CD4-positive, alpha-beta T cell treated with Interferon alpha-2 for 1 hour (primary cell): Measurements from ENCODE around the gene KCNJ12.
"Not testable (repeated sequence)": the region's sequence is repeated elsewhere in the genome, so short reads cannot be mapped to it uniquely, and the experiment has no call there.

Experiments used
- DNase-seq, 2 donors: peaks; one replicate each; pipeline ENCODE4 v3.0.0-alpha.2; 2020 to 2022

Gene KCNJ12

GRCh38 chr17:21390294-21390693 is 14.1 kb downstream of the KCNJ12 start:
- no peak for DNase-seq

GRCh38 chr17:21392266-21392665 is 16.1 kb downstream of the KCNJ12 start:
- no peak for DNase-seq

GRCh38 chr17:21394265-21394664 is 18.1 kb downstream of the KCNJ12 start:
- DNase-seq: no peak

- DNase-seq: no peak
Observed at GRCh38 chr17:21395764-21396163, 19.6 kb downstream of the KCNJ12 start.

GRCh38 chr17:21396237-21396636 is 20.1 kb downstream of the KCNJ12 start:
- DNase-seq: no peak

GRCh38 chr17:21397341-21398190 is 21.4 kb downstream of the KCNJ12 start:
- no peak for DNase-seq

- no peak for DNase-seq
Observed at GRCh38 chr17:21399474-21400186, 23.5 kb downstream of the KCNJ12 start.

- not testable (repeated sequence) for DNase-seq
Observed at GRCh38 chr17:21400187-21400569, 24.0 kb downstream of the KCNJ12 start.

- DNase-seq: no peak
Observed at GRCh38 chr17:21400816-21401593, 24.8 kb downstream of the KCNJ12 start.

- DNase-seq: not testable (repeated sequence)
Observed at GRCh38 chr17:21402166-21402571, 26.0 kb downstream of the KCNJ12 start.

- DNase-seq: not testable (repeated sequence)
Observed at GRCh38 chr17:21402926-21403325, 26.8 kb downstream of the KCNJ12 start.

GRCh38 chr17:21404106-21404505 is 27.9 kb downstream of the KCNJ12 start:
- DNase-seq: not testable (repeated sequence)

GRCh38 chr17:21404539-21404938 is 28.4 kb downstream of the KCNJ12 start:
- DNase-seq: not testable (repeated sequence)

GRCh38 chr17:21404956-21405731 is 29.0 kb downstream of the KCNJ12 start:
- DNase-seq: peak in 1 of 2 donors; percentile 23

GRCh38 chr17:21405904-21406400 is 29.8 kb downstream of the KCNJ12 start:
- DNase-seq: not testable (repeated sequence)

GRCh38 chr17:21406616-21407404 is 30.7 kb downstream of the KCNJ12 start:
- not testable (repeated sequence) for DNase-seq

- DNase-seq: not testable (repeated sequence)
Observed at GRCh38 chr17:21407752-21408151, 31.6 kb downstream of the KCNJ12 start.

GRCh38 chr17:21408224-21408623 is 32.1 kb downstream of the KCNJ12 start:
- not testable (repeated sequence) for DNase-seq

GRCh38 chr17:21408766-21409300 is 32.7 kb downstream of the KCNJ12 start:
- not testable (repeated sequence) for DNase-seq

- not testable (repeated sequence) for DNase-seq
Observed at GRCh38 chr17:21409388-21409787, 33.2 kb downstream of the KCNJ12 start.

GRCh38 chr17:21409971-21410370 is 33.8 kb downstream of the KCNJ12 start:
- not testable (repeated sequence) for DNase-seq
